T-helper 1 cell treated with Interleukin-12 subunit alpha and Interleukin-12 subunit beta and Interleukin-4 antibody, amounts not matched to agents 30 ng/mL and 1 ng/mL, for 36 hours (primary cell): ENCODE results near the gene DENND4A. TPM values are rescaled to one million over a fixed set of nuclear protein-coding genes. Genes with fewer than 3 reads are reported as not detected.

Experiments used
- intact Hi-C: fragments of 100-400 bp; cut with micrococcal nuclease; formaldehyde crosslinking; loops from one replicate; pipeline ENCODE4 v1.15.1; 2024
- total RNA-seq: library from RNA; stranded (reverse); gene quantifications from 2 replicates; pipeline ENCODE4 v1.2.3, GENCODE V29; 2022

DENND4A gene
- total RNA-seq, 1 donor from 2014 or later: 49.6 TPM

- intact Hi-C loops: loop anchor here (10.0 kb wide), 1 partner anchor 1228 kb away; the partner anchor contains the start of genes PCLAF and TRIP4
These were observed 179.5 kb downstream of the DENND4A start for GRCh38 chr15:65612616-65612946.

DNA sequence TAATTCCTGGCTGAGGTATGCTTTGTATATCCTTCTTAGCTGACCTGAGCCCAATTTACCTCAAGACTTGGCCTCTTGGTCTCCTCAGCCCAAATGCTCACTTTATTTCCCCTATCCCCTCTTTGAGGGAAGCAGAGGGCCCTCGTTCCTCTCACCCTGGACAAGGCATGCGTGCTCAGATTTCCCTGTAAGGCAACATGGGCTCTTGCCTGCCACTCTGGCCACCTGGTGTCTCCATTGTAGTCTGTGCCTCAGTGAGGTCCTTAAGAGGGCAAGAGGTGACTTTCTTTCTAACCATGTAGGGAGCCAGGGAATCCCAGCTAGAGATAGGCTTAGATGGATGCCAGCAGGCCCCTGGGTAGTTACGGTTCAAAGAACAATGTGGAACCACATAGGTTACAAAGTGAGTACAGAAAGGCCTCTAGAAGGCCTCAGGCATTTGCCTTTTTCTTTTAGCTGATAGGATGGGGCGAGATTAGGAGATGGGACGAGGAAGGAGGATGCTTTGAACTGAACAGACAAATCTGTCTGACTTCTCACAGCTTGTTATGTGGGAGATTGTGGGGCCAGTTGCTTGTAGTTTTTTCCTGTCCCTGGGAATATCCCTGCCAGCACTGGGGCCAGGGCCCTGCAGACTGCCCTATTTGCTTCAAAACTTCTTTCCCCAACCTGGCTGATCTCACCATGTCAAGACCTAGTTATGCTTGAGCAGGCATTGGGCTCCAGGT is 180.0 kb downstream of the DENND4A start:
- intact Hi-C loops: loop anchor here (1.0 to 10.0 kb wide), 8 partner anchors 28 to 1227 kb away; partner anchors contain the start of genes DENND4A, DPP8, HACD3 and PCLAF

- intact Hi-C loops: loop anchor here (1.0 to 10.0 kb wide), 8 partner anchors 27 to 1226 kb away; partner anchors contain the start of genes DENND4A, DPP8, HACD3 and PCLAF
These were observed 181.0 kb downstream of the DENND4A start, which contains the start of gene INTS14 for GRCh38 chr15:65610871-65611718. Gene INTS14 (minus strand): TSS chr15:65611131. CDS start chr15:65607380, 3,751 bp downstream.

Other genes with a start within 250 kb of the DENND4A start
- 38.5 and 42.1 TPM in 2 replicates for gene INTS14, start 181.2 kb downstream of the DENND4A start, total RNA-seq
- gene SLC24A1, start 170.4 kb downstream of the DENND4A start, total RNA-seq: 4.4 and 4.9 TPM in 2 replicates
- 212 and 213 TPM in 2 replicates for gene RAB11A, start 77.2 kb upstream of the DENND4A start, total RNA-seq